NCI-H146 treated with DMSO at 0.1 percent for 48 hours (cell line): Measurements from ENCODE around the gene RNF123.

Experiments
- DNase-seq: peaks from one replicate; lab custom pipeline; 2025; ENCODE audit not compliant: unreplicated experiment; lab: John Stamatoyannopoulos, UW

Gene RNF123

DNA sequence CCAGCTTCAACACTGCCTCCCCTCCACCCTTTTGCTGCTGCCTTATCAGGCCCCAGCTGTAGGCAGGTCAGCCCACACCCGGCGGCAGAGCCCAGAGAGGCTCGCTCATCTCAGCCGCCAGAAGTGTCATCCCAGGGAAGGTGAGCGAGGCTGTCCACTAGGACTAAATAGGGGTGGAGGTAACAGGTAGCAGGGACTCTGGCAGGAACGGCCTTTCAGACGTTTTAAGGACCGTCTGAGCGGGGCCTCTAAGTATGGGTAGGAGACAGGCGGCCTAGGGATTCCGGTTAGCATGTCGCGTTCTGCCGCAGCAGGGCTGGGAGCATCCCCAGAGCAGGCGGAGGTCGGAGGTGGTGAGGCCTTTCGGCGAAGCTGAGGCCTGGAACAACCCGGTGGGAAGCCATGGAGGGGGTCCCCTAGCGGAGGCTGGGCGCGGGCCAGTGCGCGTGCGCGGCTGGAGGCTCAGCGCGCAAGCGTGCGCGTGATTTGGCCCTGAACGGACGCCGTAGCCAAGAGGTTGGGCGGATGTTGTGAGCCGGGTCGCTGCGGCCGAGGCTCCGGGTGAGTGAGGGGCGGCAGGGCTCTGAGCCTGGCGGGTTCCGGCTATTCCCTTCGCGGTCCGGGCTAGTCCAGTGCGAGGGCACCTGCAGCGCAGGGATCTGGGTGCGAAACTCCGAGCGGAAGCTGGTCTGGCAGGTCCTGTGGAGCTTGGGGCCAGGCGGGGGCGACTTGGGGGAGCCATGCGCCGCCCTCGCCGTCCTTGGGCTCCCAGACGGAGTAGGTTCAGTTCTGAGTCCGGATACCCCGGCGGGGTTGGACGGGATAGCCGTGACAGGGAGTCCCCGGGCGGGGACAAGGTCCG is at the start of gene RNF123, which contains the start of gene MST1:
Gene RNF123, plus strand, starts transcription at position 512 of the 862 bp plus-strand sequence. CDS start 1,609 bp downstream, outside the sequence.
Gene MST1, minus strand, starts transcription at position 429 of the 862 bp plus-strand sequence. CDS start 783 bp downstream, outside the sequence.
- no peak for DNase-seq

DNA sequence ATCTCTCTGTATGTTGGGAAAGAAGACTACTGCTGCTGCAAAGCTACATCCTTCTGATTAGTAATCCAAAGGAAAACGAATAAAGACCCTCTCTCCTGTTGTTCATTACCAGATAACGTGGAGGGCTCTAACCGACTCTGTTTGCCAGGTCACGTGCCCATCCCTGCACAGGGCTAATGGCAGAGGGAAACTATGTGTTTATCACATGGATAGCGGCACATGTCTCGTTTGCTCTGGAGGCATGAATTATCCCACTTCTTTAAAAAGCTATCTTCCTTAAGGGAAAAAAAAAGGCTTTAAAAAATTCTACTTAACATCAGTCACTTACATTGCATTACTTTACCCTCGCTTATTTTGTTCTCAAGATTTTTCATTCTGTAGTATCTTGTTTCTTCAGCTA is 48.1 kb upstream of the RNF123 start:
- DNase-seq = no peak

DNA sequence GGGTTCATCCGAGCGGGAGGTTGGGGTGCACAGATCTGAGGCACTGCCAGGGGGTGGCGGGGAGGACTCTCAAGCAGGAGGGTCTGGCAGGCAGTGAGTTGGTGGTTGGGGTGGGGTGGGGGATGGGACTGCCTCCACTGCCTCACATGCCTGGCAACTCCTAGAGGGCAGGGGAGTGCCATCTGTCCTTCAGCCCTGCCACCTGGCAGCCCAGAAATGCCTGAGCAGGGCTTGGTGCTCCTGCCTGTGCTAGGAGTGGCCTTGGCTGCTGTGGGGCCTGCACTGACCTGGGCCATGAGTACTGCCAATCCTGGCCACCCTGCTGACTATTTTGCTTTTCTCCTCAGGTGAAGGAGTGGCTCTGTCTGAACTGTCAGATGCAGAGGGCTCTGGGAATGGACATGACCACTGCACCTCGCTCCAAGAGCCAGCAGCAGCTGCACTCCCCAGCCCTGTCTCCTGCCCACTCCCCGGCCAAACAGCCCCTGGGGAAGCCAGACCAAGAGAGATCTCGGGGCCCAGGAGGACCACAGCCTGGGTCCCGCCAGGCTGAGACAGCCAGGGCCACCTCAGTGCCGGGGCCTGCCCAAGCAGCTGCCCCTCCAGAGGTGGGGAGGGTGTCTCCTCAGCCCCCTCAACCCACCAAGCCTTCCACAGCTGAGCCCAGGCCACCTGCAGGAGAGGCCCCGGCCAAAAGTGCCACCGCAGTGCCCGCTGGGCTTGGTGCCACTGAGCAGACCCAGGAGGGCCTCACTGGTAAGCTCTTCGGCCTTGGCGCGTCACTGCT is 47.2 kb upstream of the RNF123 start:
- DNase-seq = no peak

DNA sequence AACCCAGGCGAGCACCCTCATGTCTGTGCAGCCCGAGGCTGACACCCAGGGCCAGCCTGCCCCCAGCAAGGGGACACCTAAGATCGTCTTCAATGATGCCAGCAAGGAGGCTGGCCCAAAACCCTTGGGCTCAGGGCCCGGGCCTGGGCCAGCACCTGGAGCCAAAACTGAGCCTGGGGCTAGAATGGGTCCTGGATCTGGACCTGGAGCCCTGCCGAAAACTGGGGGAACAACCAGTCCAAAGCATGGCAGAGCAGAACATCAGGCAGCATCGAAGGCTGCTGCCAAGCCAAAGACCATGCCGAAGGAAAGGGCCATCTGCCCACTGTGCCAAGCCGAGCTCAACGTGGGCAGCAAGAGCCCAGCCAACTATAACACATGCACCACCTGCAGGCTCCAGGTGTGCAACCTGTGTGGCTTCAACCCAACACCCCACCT is 46.6 kb upstream of the RNF123 start:
- no peak for DNase-seq

DNA sequence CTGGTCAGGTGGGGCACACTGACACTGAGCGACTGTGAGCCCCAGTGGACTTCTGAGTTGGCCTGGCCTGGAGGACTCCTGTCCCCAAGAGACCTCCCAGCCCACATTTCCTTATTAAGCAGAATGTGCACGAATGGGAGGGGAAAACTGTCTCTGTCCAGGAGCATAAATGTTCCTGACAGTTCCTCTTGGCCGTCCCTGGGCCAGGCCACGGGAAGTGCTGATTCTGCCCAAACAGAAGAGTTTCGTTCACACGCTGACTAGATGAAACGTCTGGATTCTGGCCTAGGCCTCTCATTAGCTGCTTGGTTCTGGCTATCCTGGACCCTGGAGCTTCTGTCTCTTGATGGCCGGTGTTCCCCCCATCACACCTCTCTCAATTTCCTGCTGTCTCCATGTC is 44.7 kb upstream of the RNF123 start:
- no peak for DNase-seq

DNA sequence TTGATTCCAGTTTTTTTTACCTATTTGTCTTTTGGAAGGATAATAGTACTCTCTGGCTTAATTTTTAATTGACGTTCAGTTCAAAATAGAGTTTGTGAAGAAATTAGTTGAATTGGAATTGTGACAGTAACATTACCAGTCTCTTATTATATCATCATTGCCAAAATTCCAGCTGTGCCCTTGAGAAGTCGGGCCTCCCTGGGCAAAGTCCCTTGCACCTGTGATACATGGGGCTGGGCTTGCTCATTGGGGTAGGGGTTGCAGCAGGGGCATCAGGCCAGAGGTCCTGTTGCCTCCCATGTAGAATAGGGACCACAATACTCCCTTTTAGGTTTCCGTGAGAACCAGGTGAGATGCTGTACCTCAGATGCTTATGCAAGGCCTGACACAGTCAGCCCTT is 43.1 kb upstream of the RNF123 start:
- no peak for DNase-seq

DNA sequence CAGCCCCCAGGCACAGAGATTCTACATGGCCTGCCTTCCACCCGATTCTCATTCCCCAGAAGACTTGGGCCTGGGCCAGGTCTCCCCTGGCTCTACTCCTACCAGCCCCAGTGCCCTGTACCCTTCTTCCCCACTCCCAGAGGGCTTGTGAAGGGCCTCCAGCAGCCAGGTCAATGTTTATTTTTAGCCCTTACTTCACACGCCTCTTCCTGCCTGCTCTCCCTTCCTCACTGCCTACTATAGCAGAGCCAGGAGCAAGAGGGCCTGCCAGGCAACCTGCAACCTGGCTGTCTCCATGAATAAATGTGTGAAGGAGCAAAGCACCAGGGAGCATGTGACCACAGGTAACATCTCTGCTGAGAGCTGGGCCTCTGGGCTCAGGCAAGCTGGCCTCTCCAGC is 41.6 kb upstream of the RNF123 start:
- DNase-seq = no peak

DNA sequence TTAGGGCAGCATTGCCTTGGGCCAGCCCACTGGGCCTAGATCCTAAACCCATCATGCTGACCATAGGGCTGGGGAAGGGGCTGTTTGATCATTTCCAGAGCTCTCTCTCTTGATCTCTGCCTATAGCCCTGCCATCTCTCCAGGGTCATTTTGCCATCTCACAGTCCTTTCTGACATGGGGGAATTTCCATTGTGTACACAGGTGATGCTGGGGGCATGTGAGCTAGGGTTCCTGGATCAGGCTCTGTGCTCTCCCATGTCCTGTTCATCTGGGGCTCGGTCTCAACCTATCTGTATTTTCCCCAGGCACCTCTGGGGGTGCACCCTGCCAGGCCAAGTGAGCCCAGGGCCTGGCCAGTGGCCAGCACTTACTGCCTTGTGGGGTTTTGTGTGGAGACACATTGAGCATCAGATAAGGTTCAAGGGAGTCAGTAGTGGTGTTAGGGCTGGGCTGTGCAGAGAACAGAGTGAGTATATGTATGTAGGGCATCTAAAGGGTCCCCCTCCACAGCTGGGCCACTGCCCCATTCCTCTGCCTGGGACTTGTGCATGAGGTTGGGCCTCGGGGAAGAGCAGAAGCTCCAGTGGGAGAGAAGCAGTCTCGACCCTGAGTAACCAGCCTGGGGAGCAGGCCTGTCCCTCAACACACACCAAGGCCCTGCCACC is 40.9 kb upstream of the RNF123 start:
- DNase-seq = no peak

DNA sequence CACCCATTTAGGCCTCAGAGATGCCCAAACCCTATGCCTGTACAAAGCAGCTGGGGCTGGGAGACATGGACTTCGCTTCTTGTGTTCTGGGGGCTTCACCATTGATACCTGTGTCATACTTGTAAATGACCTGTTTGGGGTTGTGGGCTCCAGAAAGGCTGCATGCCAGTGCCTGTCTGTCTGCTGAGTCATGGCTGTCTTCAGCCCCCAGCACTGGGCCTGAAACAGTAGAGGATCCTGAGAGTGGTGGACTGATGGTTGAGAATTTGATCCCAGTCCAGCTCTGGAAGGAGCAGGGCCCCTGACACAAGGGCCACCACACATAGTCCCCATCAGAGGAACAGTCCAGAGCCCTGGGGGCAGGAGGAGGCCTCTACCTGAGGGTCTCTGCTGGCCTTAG is 39.8 kb upstream of the RNF123 start:
- DNase-seq = no peak

DNA sequence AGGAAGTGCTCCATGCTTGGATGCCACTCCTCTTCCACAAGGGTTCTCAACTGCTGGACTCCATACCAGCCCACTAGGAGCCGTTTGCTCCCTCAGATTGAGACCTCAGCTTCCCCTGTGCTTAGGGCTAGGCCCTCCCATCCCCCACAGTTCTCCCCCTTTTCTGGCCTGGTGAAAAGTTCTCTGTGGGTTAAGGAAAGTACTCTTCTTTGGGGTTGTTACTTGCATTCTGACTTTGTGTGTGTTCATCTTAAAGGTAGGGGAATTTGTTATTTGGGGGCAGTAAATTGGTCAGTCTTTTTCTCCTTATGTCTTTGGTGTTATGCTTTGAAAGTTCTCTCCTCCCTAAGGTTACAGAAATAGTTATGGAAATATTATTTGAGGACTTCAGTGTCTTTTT is 39.2 kb upstream of the RNF123 start:
- no peak for DNase-seq

DNA sequence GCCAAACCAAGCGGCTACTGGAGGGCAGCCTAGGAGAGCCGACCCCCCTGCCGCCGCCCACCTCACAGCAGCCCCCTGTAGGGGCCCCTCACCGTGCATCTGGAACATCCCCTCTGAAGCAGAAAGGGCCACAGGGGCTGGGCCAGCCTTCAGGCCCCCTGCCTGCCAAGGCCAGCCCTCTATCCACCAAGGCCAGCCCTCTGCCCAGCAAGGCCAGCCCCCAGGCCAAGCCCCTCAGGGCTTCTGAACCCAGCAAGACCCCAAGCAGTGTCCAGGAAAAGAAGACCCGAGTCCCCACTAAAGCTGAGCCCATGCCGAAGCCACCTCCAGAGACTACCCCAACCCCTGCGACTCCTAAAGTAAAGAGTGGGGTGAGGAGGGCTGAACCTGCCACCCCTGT is 38.7 kb upstream of the RNF123 start:
- no peak for DNase-seq

DNA sequence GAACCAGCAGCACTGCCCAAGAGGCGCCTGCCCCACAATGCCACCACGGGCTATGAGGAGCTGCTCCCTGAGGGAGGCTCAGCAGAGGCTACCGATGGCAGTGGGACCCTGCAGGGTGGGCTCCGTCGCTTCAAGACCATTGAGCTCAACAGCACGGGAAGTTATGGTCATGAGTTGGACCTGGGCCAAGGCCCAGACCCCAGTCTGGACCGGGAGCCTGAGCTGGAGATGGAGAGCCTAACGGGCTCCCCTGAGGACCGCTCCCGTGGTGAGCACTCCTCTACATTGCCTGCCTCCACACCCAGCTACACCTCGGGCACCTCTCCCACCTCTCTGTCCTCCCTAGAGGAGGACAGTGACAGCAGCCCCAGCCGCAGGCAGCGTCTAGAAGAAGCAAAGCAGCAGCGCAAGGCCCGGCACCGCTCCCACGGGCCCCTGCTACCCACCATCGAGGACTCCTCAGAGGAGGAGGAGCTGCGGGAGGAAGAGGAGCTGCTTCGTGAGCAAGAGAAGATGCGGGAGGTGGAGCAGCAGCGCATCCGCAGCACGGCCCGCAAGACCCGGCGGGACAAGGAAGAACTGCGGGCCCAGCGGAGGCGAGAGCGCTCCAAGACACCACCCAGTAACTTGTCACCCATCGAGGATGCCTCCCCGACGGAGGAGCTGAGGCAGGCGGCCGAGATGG is 37.0 kb upstream of the RNF123 start:
- no peak for DNase-seq

DNA sequence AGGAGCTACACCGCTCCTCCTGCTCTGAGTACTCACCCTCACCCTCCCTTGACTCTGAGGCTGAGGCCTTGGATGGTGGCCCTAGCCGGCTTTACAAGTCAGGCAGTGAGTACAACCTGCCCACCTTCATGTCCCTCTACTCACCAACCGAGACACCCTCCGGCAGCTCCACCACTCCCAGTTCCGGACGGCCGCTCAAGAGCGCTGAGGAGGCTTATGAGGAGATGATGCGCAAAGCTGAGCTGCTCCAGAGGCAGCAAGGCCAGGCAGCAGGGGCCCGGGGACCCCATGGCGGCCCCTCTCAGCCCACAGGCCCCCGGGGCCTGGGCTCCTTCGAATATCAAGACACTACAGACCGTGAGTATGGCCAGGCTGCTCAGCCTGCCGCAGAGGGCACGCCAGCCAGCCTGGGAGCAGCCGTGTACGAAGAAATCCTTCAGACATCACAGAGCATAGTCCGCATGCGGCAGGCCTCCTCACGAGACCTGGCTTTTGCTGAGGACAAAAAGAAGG is 36.4 kb upstream of the RNF123 start:
- DNase-seq = no peak

DNA sequence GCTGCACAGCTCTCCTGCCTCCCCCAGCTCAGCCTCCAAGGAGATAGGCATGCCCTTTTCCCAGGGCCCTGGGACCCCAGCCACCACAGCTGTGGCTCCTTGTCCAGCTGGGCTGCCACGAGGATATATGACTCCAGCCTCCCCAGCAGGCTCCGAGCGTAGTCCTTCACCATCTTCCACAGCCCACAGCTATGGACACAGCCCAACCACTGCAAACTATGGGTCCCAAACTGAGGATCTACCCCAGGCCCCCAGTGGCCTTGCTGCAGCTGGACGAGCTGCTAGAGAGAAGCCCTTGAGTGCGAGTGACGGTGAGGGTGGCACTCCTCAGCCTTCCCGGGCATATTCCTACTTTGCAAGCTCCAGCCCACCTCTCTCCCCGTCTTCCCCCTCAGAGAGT is 35.7 kb upstream of the RNF123 start:
- DNase-seq = no peak

DNA sequence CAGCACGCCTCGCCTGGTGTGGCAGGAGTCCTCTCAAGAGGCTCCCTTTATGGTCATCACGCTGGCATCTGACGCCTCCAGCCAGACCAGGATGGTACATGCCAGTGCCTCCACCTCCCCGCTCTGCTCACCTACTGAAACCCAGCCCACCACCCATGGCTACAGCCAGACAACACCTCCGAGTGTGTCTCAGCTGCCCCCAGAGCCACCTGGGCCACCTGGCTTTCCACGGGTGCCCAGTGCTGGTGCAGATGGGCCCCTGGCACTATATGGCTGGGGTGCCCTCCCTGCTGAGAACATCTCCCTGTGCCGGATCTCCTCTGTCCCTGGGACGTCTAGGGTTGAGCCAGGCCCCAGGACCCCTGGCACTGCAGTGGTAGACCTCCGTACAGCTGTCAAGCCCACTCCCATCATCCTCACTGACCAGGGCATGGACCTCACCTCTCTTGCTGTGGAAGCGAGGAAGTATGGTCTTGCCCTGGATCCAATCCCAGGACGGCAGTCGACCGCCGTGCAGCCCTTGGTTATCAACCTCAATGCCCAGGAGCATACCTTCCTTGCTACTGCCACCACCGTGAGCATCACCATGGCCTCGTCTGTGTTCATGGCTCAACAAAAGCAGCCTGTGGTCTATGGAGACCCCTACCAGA is 35.1 kb upstream of the RNF123 start:
- no peak for DNase-seq

DNA sequence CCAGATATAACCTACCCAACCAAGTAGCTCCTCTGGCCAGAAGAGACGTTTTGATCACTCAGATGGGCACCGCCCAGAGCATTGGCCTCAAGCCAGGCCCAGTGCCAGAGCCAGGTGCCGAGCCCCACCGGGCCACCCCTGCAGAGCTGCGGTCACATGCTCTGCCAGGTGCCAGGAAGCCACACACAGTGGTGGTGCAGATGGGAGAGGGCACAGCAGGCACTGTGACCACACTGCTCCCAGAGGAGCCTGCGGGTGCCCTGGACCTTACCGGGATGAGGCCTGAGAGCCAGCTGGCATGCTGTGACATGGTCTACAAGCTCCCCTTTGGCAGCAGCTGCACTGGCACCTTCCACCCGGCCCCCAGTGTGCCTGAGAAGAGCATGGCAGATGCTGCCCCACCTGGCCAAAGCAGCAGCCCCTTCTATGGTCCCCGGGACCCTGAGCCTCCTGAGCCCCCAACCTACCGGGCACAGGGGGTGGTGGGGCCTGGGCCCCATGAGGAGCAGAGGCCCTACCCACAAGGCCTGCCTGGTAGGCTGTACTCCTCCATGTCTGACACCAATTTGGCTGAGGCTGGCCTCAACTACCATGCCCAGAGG is 34.3 kb upstream of the RNF123 start:
- no peak for DNase-seq

DNA sequence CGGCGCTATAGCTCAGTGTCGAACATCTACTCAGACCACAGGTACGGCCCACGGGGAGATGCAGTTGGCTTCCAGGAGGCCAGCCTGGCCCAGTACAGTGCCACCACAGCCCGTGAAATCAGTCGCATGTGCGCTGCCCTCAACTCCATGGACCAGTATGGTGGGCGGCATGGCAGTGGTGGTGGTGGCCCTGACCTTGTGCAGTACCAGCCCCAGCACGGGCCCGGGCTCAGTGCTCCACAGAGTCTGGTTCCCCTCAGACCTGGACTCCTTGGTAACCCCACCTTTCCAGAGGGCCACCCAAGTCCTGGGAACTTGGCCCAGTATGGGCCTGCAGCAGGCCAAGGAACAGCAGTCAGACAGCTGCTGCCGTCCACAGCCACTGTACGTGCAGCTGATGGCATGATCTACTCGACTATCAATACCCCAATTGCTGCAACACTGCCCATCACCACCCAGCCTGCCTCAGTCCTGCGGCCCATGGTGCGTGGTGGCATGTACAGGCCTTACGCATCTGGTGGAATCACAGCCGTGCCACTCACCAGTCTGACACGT is 33.5 kb upstream of the RNF123 start:
- DNase-seq = no peak

DNA sequence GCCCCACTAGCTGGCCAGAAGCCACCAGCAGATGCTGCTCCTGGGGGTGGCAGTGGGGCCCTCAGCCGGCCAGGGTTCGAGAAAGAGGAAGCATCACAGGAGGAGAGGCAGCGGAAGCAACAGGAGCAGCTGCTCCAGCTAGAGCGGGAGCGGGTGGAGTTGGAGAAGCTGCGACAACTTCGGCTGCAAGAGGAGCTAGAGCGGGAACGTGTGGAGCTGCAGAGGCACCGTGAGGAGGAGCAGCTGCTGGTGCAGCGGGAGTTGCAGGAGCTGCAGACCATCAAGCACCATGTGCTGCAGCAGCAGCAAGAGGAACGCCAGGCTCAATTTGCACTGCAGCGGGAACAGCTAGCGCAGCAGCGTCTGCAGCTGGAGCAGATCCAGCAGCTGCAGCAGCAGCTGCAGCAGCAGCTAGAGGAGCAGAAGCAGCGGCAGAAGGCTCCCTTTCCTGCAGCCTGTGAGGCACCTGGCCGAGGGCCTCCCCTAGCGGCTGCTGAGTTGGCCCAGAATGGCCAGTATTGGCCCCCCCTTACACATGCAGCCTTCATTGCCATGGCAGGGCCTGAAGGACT is 32.7 kb upstream of the RNF123 start:
- no peak for DNase-seq

DNA sequence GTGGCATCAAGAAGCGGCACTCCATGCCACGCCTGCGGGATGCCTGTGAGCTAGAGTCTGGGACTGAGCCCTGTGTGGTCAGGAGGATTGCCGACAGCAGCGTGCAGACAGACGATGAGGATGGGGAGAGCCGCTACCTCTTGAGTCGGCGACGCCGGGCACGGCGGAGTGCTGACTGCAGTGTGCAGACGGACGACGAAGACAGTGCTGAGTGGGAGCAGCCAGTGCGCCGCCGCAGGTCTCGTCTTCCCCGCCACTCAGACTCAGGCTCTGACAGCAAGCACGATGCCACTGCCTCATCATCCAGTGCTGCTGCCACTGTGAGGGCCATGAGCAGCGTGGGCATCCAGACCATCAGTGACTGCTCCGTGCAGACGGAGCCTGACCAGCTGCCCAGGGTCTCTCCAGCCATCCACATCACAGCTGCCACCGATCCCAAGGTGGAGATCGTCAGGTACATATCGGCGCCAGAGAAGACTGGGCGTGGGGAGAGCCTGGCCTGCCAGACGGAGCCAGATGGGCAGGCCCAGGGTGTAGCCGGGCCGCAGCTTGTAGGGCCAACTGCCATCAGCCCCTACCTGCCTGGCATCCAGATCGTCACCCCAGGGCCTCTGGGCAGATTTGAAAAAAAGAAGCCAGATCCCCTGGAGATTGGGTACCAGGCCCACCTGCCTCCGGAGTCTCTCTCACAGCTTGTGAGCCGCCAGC is 32.0 kb upstream of the RNF123 start:
- no peak for DNase-seq
